Osteoblast (primary cell): ENCODE measurements around the gene UGT1A9. TPM values are rescaled to one million over a fixed set of nuclear protein-coding genes. Genes with fewer than 3 reads are reported as not detected.
A peak's percentile ranks its signal among the peaks of the same experiment; 100 is the strongest.

Source experiments
- DNase-seq: peaks from one replicate; pipeline ENCODE4 v3.0.0; 2011; ENCODE audit warnings: low spot score, mixed read lengths; ENCODE audit not compliant: insufficient read length; ENCODE audit errors: missing footprints
- H2AFZ ChIP-seq: 2 replicates; pipeline ENCODE4 v1.6.0; 2011; ENCODE audit warnings: mild to moderate bottlenecking, low read length
- H3K27ac ChIP-seq: 2 replicates; pipeline ENCODE4 v1.5.1; 2011; ENCODE audit warnings: mild to moderate bottlenecking, low read depth, low read length, moderate library complexity
- H3K27me3 ChIP-seq: 2 replicates; pipeline ENCODE4 v1.6.0; 2012; ENCODE audit warnings: mild to moderate bottlenecking, control low read depth, inconsistent platforms, low read length, moderate library complexity; ENCODE audit not compliant: insufficient read depth
- H3K36me3 ChIP-seq: 2 replicates; pipeline ENCODE4 v1.5.1; 2011; ENCODE audit warnings: mild to moderate bottlenecking, low read length, control low read depth, moderate library complexity; ENCODE audit not compliant: insufficient read depth
- H3K4me1 ChIP-seq: 2 replicates; pipeline ENCODE4 v1.5.1; 2011; ENCODE audit warnings: mild to moderate bottlenecking, low read length, control low read depth, moderate library complexity; ENCODE audit not compliant: insufficient read depth
- H3K4me2 ChIP-seq: 2 replicates; pipeline ENCODE4 v1.6.0; 2011; ENCODE audit warnings: mild to moderate bottlenecking, low read length; ENCODE audit not compliant: insufficient read depth
- H3K4me3 ChIP-seq: fragments of 200-600 bp; sonication (generic); 3 replicates; pipeline ENCODE4 v1.5.1; 2012; ENCODE audit warnings: mild to moderate bottlenecking, low read length, inconsistent platforms; ENCODE audit not compliant: insufficient read depth
- H3K79me2 ChIP-seq: 2 replicates; pipeline ENCODE4 v1.6.0; 2012; ENCODE audit warnings: mild to moderate bottlenecking, low read length, control low read depth, inconsistent platforms; ENCODE audit not compliant: insufficient read depth
- H3K9me3 ChIP-seq: 2 replicates; pipeline ENCODE4 v1.5.1; 2011; ENCODE audit warnings: low read depth, low read length, control low read depth
- H4K20me1 ChIP-seq: 2 replicates; pipeline ENCODE4 v1.6.0; 2012; ENCODE audit warnings: mild to moderate bottlenecking, low read length, control low read depth; ENCODE audit not compliant: insufficient read depth
- total RNA-seq: library from RNA; depleted of rRNA; stranded (reverse); fragments of >200 nt; gene quantifications from 2 replicates; pipeline ENCODE4 v1.2.3, GENCODE V29; 2012
- TF ChIP-seq, protein P1 (sequence below): IDR thresholded peaks from 2 replicates; pipeline ENCODE4 v1.5.1; 2011; ENCODE audit warnings: mild to moderate bottlenecking, low read depth, low read length, moderate library complexity; ENCODE audit errors: extremely low read depth

UGT1A9 gene
- total RNA-seq, 1 donor: not detected

DNA sequence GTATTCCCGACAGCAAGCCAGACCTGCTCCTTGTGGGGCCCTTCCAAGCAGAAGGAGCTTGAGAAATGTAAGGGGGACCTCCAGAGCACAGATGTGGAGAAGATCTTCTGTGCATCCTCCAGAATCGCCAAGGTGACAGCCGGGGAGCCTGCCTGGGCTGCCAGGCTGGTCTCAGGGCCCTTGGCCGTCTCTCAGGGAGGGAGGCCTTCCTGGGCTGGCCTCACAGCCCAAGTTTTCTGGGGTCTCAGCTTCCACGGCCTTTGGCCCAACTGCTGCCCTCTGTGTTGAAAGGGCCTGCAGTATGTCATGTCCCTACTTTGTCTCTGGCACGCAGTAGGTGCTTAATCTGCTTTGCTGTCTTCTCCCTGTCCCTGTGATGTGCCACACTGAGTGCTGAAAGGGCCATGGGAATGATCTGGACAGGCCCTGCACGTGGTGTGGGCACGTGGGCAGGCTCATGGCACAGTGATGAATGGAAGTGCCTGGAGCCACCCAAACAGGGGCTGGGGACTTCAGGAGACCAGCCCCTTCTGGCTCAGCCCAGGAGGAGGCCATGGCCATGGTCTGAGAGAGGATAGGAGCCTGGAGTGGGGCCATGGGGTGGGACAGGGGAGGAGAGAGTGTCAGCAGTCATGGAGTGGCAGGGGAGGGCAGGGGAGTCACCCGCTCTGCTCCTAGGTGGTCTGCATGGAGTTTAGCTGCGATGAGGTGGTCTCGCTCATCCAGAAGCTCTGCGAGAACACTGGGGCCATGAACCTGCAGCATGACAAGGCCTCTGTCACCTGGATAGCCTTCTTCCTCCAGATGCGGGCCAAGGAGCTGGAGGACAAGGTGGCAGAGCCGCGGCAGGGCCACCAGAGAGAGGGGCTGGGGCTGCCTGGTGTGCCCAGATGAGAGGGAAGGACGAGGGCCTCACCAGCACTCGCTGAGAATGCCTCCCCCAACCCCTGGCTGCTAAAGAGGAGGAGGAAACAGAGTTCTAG is 147.2 kb downstream of the UGT1A9 start:
- H2AFZ ChIP-seq: no peak overlapping the region
- peak; percentile 65 for DNase-seq

DNA sequence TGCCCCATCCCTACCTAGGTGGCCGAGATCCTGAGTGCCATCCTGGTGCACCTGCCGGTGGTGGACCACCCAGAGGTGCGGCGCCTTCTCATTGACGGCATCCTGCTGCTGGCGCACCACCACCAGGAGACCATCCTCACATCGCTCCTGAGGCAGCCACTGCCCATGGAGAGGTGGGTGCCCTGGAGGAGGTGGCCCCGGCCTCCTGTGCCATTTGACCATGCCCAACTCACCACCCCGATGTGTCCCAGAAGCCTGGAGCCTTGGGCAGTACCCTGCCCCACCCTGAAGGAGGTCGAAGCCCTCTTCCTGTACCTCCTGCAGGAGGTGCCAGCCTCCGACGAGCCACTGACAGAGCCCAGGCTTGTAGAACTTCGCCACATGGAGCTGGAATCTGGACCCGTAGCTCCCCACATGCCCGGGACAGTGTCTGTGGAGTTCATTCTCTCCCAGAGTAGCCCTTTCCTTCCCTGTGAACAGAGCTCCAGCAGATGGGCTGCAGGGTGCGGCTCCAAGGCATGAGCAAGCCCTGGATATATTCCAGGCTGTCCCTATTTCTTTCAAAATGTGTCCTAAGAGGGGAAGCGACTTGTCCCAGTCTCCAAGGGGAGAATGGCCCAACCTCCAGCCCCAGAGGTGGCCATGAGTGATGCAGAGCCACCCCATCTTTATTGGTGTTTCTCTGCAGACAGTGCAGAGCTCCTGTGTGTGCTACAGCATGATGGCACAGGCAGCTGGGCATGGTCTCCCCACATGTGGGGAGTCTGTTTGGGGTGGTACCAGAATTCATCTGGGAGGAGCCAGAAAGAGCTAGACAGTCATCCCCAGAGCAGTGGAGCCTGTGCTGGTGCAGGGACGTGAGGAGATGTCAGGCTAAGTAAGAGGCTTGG is 148.4 kb downstream of the UGT1A9 start:
- H3K4me2 ChIP-seq: no peak overlapping the region
- no peak overlapping the region for H3K4me3 ChIP-seq

More for the DNA sequence above, 147.2 kb downstream of the UGT1A9 start:
- no peaks in the 10 kb centered on the region for H3K79me2 ChIP-seq
- no peaks in the 10 kb centered on the region for H3K36me3 ChIP-seq
- TF ChIP-seq, protein P1, sequence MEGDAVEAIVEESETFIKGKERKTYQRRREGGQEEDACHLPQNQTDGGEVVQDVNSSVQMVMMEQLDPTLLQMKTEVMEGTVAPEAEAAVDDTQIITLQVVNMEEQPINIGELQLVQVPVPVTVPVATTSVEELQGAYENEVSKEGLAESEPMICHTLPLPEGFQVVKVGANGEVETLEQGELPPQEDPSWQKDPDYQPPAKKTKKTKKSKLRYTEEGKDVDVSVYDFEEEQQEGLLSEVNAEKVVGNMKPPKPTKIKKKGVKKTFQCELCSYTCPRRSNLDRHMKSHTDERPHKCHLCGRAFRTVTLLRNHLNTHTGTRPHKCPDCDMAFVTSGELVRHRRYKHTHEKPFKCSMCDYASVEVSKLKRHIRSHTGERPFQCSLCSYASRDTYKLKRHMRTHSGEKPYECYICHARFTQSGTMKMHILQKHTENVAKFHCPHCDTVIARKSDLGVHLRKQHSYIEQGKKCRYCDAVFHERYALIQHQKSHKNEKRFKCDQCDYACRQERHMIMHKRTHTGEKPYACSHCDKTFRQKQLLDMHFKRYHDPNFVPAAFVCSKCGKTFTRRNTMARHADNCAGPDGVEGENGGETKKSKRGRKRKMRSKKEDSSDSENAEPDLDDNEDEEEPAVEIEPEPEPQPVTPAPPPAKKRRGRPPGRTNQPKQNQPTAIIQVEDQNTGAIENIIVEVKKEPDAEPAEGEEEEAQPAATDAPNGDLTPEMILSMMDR: no peak
- H4K20me1 ChIP-seq: no peaks in the 10 kb centered on the region
- H3K4me1 ChIP-seq: no peaks in the 10 kb centered on the region
- H3K27me3 ChIP-seq: peaks cover 10% of the 10 kb centered on the region
- H3K27ac ChIP-seq: no peak overlapping the region
- no peaks in the 10 kb centered on the region for H3K9me3 ChIP-seq
- H3K4me2 ChIP-seq: no peak overlapping the region
- no peak overlapping the region for H3K4me3 ChIP-seq

DNA sequence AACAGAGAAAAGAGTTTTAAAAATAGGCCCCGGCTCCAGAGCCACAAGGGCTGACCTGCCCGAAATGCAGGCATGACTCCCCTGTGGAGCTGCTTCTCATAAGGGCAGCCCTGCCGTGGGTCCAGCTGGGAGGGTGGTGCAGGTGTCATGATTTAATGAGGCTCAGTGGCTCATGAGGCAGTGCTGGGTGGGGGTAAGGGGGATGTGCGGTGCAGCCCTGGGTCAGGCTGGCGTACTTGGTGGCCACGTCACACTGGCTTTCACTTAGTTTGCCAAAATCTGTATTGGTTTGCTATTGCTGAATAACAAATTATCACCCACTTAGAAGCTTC is 149.0 kb downstream of the UGT1A9 start:
- Histone ChIP-seq H3K4me2 (no peak overlapping the region), H4K20me1 (no peaks in the 10 kb centered on the region), H2AFZ (no peak overlapping the region), H3K27ac (no peak overlapping the region), H3K9me3 (no peaks in the 10 kb centered on the region), H3K4me3 (no peak overlapping the region), H3K79me2 (no peaks in the 10 kb centered on the region), H3K36me3 (no peaks in the 10 kb centered on the region), H3K27me3 (peaks cover 10% of the 10 kb centered on the region), H3K4me1 (no peaks in the 10 kb centered on the region)
- TF ChIP-seq, protein P1: no peak
- DNase-seq: peak; percentile 72

More for the DNA sequence above, 148.4 kb downstream of the UGT1A9 start:
- Histone ChIP-seq H3K27ac (no peak overlapping the region), H3K27me3 (peaks cover 10% of the 10 kb centered on the region), H3K79me2 (no peaks in the 10 kb centered on the region), H3K36me3 (no peaks in the 10 kb centered on the region), H3K4me1 (no peaks in the 10 kb centered on the region), H2AFZ (no peak overlapping the region), H4K20me1 (no peaks in the 10 kb centered on the region), H3K9me3 (no peaks in the 10 kb centered on the region)
- DNase-seq: peak; percentile 65
- TF ChIP-seq, protein P1: no peak
